Esophagus squamous epithelium (tissue), 5 donors: ENCODE measurements around the gene IP6K3. TPM values are rescaled to one million over a fixed set of nuclear protein-coding genes. Genes with fewer than 3 reads are reported as not detected.

Experiments used
- DNase-seq: peaks from one replicate; lab custom pipeline; 2025; lab: John Stamatoyannopoulos, UW
- H3K27ac ChIP-seq, 4 donors: fragments of 200-600 bp; sonication (generic); one replicate each; pipeline ENCODE4 v1.5.1; 2016 to 2019; ENCODE audit warnings: mild to moderate bottlenecking in 1 of 4
- H3K27me3 ChIP-seq, 4 donors: fragments of 200-600 bp; sonication (generic); 1 replicate in 3 of 4; 2 replicates in 1 of 4; pipeline versions ENCODE4 v1.5.1 to v1.6.0; 2017 to 2021; ENCODE audit warnings: antibody characterized with exemption in 1 of 4
- H3K36me3 ChIP-seq, 3 donors: fragments of 200-600 bp; sonication (generic); one replicate each; pipeline ENCODE4 v1.5.1; 2016 to 2019
- H3K4me1 ChIP-seq, 3 donors: fragments of 200-600 bp; sonication (generic); one replicate each; pipeline ENCODE4 v1.5.1; 2017 to 2019
- H3K4me3 ChIP-seq, 4 donors: fragments of 200-600 bp; sonication (generic); 1 replicate in 3 of 4; 2 replicates in 1 of 4; pipeline ENCODE4 v1.5.1; 2016 to 2019; ENCODE audit warnings: mild to moderate bottlenecking in 2 of 4, moderate library complexity in 1 of 4
- H3K9me3 ChIP-seq, 3 donors: fragments of 200-600 bp; sonication (generic); one replicate each; pipeline ENCODE4 v1.5.1; 2016 to 2019
- POLR2A ChIP-seq, 4 donors: fragments of 450-650 bp; IDR thresholded peaks; one replicate each; pipeline ENCODE4 v1.6.1; 2017; ENCODE audit warnings: antibody characterized with exemption in 4 of 4, mild to moderate bottlenecking in 4 of 4, moderate library complexity in 3 of 4
- WGBS, 2 donors: methylation state at CpG; one replicate each; pipeline ENCODE4 v1.1.5; 2018; 5-methylcytosine and 5-hydroxymethylcytosine counted together
- intact Hi-C: fragments of 100-400 bp; cut with DNase I; formaldehyde crosslinking; loops from one replicate; pipeline ENCODE4 v1.15.0; 2022
- total RNA-seq, 4 donors: library from RNA; depleted of rRNA; stranded (reverse); fragments of >200 nt; gene quantifications; one replicate each; pipeline ENCODE4 v1.1.0, GENCODE V29; 2016
- TF ChIP-seq, protein P1 (sequence below), 6 experiments: fragments of 450-650 bp in 4 of 6; fragments of 200-600 bp in 2 of 6; sonication (generic) in 2 of 6; IDR thresholded peaks; one replicate each; pipeline ENCODE4 v1.5.1; 2016 to 2019; ENCODE audit warnings: antibody characterized with exemption in 6 of 6, mild to moderate bottlenecking in 4 of 6, moderate library complexity in 4 of 6
- donor health status: DM: yes; HTN: yes; CAD: no.

Gene IP6K3
- total RNA-seq, 4 donors from 2014 or later: 0.75 to 5.5 (median 1.7) TPM; not detected in 1

DNA sequence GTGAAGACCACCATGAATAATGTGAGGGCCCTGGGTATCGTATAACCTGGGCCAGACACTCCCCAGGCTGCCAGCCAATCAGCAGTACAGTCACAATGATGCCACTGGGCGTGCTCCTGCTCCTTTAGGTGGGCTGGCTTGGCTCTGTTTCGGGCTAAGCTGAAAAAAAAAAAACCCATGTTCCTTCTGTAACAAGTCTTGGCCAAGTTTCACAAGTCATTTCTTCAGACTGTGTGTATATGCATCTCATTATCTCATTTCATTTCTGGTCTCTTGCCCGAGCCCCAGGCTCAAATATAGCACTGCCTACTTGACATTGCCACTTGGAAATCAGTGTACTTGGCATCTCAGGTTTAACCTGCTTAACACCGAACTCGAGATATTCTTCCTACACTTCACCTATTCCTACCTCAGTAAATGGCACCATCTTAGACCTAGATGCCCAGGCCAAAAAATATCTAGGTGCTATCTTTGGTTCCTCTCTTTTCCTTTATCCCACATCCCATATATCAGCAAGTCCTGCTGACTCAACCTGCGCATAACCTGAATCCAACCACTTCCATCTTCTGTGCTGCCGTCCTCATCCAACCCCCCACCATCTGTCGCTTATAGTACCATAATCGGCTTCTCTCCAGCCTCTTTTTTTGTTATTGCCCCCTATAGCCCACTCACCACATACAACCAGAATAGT, 37.0 kb downstream of the IP6K3 start:
- H3K4me3 ChIP-seq: no peak overlapping the region
- TF ChIP-seq, protein P1, sequence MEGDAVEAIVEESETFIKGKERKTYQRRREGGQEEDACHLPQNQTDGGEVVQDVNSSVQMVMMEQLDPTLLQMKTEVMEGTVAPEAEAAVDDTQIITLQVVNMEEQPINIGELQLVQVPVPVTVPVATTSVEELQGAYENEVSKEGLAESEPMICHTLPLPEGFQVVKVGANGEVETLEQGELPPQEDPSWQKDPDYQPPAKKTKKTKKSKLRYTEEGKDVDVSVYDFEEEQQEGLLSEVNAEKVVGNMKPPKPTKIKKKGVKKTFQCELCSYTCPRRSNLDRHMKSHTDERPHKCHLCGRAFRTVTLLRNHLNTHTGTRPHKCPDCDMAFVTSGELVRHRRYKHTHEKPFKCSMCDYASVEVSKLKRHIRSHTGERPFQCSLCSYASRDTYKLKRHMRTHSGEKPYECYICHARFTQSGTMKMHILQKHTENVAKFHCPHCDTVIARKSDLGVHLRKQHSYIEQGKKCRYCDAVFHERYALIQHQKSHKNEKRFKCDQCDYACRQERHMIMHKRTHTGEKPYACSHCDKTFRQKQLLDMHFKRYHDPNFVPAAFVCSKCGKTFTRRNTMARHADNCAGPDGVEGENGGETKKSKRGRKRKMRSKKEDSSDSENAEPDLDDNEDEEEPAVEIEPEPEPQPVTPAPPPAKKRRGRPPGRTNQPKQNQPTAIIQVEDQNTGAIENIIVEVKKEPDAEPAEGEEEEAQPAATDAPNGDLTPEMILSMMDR (IDR thresholded peaks at IDR 0.05): no peak
- TF ChIP-seq POLR2A (IDR thresholded peaks at IDR 0.05): no peak
- peaks cover 0 to 24% (median 0%) of the 10 kb centered on the region in 3 donors for H3K36me3 ChIP-seq
- intact Hi-C loops: no loop called here
- peaks cover 9 to 36% (median 17%) of the 10 kb centered on the region in 3 donors for H3K4me1 ChIP-seq
- WGBS, 2 donors: 50 to 68% methylated on average over 9 to 10 of the region's 10 CpGs
- DNase-seq: no peak
- H3K9me3 ChIP-seq: no peaks in the 10 kb centered on the region
- H3K27me3 ChIP-seq: no peaks in the 10 kb centered on the region
- H3K27ac ChIP-seq: peak overlapping the region in 3 of 4 donors; percentile 21 to 97 (median 97)

- Histone ChIP-seq H3K4me3 (no peak overlapping the region), H3K27me3 (no peaks in the 10 kb centered on the region), H3K27ac (peak overlapping the region in 1 of 4 donors; percentile 97), H3K36me3 (peaks cover 0 to 30% (median 0%) of the 10 kb centered on the region in 3 donors), H3K4me1 (peaks cover 9 to 36% (median 17%) of the 10 kb centered on the region in 3 donors), H3K9me3 (no peaks in the 10 kb centered on the region)
- intact Hi-C loops: no loop called here
- no peak for DNase-seq
- WGBS, 2 donors: 85 to 94% methylated on average over 9 to 10 of the region's 10 CpGs
- no peak for TF ChIP-seq POLR2A (IDR thresholded peaks at IDR 0.05)
- TF ChIP-seq, protein P1 (IDR thresholded peaks at IDR 0.05): no peak
Measured at GRCh38 chr6:33708516-33709204, 38.0 kb downstream of the IP6K3 start.

DNA sequence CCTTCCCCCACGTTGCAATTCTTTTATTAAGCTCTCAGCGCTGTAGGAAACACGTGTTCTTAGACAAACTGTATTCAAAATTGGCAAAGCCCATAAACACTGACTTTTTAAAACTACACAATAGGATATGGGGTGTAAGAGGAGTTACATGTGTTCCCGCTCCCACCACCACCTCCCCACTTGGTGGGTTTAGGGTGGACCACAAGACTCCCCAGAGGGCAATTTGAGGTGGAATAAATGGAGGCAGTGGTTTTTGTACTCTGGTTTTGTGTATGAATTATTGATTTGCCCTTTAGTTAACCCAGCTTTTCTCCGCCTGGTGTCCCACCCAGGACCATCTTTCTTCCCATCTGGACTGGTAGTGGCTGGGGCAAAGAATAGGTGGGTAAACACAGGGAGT, 38.9 kb downstream of the IP6K3 start:
- Histone ChIP-seq H3K4me3 (no peak overlapping the region), H3K27ac (no peak overlapping the region), H3K9me3 (no peaks in the 10 kb centered on the region), H3K4me1 (peaks cover 9 to 36% (median 17%) of the 10 kb centered on the region in 3 donors), H3K27me3 (no peaks in the 10 kb centered on the region), H3K36me3 (peaks cover 0 to 30% (median 0%) of the 10 kb centered on the region in 3 donors)
- intact Hi-C loops: no loop called here
- WGBS, 2 donors: 93 to 95% methylated on average over 4 to 5 of the region's 5 CpGs
- no peak for DNase-seq
- TF ChIP-seq, protein P1 (IDR thresholded peaks at IDR 0.05): no peak
- no peak for TF ChIP-seq POLR2A (IDR thresholded peaks at IDR 0.05)

GRCh38 chr6:33705955-33706725, 40.6 kb downstream of the IP6K3 start:
- Histone ChIP-seq H3K9me3 (no peaks in the 10 kb centered on the region), H3K36me3 (peaks cover 0 to 30% (median 0%) of the 10 kb centered on the region in 3 donors), H3K27ac (no peak overlapping the region), H3K4me3 (no peak overlapping the region), H3K27me3 (no peaks in the 10 kb centered on the region), H3K4me1 (peaks cover 9 to 29% (median 12%) of the 10 kb centered on the region in 3 donors)
- no peak for DNase-seq
- TF ChIP-seq, protein P1 (IDR thresholded peaks at IDR 0.05): no peak
- no peak for TF ChIP-seq POLR2A (IDR thresholded peaks at IDR 0.05)
- WGBS, 2 donors: 58% methylated on average over 11 to 15 of the region's 16 CpGs
- intact Hi-C loops: no loop called here
